Measurements from ENCODE around the gene LY9.

DNA sequence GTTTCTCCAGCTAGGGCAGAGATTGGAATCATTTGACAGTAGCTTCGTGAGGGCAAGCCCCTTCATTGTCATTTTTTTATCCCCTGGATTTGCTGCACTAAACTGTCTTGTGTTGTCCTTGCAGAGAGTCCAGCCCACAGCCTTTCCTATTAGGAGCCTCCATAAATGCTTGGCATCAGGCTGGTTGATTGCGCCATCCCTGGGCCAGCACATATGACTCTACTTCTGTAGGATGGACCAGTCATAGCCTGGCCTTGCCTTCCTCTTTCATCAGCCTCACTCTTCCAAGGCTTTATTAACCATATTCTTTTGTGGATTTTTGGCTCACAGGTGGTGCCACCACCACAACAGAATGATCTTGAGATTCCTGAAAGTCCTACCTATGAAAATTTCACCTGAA lies 31.4 kb downstream of the LY9 start:
- no peak for TF ChIP-seq CTCF (IDR thresholded peaks at IDR 0.05)
- no peak for TF ChIP-seq EZH2 (IDR thresholded peaks at IDR 0.05)
- no peak for TF ChIP-seq EZH2phosphoT487 (IDR thresholded peaks at IDR 0.05)

All from neural progenitor cell (in vitro differentiated cells).